ENCODE results near the gene SMPDL3A. TPM values are rescaled to one million over a fixed set of nuclear protein-coding genes. Genes with fewer than 3 reads are reported as not detected.

Gene SMPDL3A
- total and polyA plus RNA-seq, 2 donors (not counting 3 experiments of a cell fraction or from before 2014, with no cell fraction given): 4.1 to 4.2 TPM

DNA sequence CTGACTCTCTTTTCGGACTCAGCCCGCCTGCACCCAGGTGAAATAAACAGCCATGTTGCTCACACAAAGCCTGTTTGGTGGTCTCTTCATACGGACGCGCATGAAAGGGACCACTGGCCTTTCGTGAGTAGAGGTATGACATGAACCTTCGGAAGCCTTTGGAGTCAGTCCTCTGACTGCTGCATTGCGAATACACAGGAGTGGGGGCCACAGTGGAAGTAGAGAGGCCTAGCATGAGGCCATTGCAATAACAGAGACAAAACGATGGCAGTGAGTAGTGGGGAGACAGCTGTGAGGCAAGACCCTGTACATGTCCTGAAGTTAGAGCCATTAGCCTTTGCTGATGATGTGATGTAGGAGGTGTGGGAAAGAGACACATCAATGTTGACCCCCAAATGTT lies 56.4 kb downstream of the SMPDL3A start:
- Histone ChIP-seq H3K4me1 (ENCODE audit: control insufficient read depth, extremely low read depth, insufficient read depth, low read length) (no peaks in the 10 kb centered on the region), H3K79me2 (ENCODE audit: control insufficient read depth, insufficient read depth, low read length) (no peaks in the 10 kb centered on the region), H3K36me3 (ENCODE audit: control insufficient read depth in 2 of 2, extremely low read depth in 1 of 2, insufficient read depth in 2 of 2, low read length in 2 of 2) (no peaks in the 10 kb centered on the region), H3K9me1 (replicated peaks; ENCODE audit: control insufficient read depth, extremely low read depth, insufficient read depth, low read length) (no peaks in the 10 kb centered on the region), H3K9me3 (replicated peaks; ENCODE audit: control insufficient read depth, insufficient read depth, low read length) (no peaks in the 10 kb centered on the region), H3K4me3 (replicated peaks in 1 of 3; ENCODE audit: insufficient read depth in 1 of 3, low read depth in 1 of 3, low read length in 3 of 3) (no peak overlapping the region), H2AFZ (ENCODE audit: low read depth, low read length) (no peak overlapping the region), H3K27me3 (ENCODE audit: control insufficient read depth in 2 of 2, insufficient read depth in 2 of 2, low read length in 2 of 2) (no peaks in the 10 kb centered on the region), H3K4me2 (ENCODE audit: insufficient read depth, low read length) (no peak overlapping the region), H3K9ac (replicated peaks; ENCODE audit: extremely low read depth, insufficient read depth, low read length) (no peak overlapping the region), H4K20me1 (replicated peaks; ENCODE audit: control insufficient read depth, extremely low read depth, insufficient read depth, low read length) (no peaks in the 10 kb centered on the region), H3K27ac (ENCODE audit: insufficient read depth, low read depth, low read length) (no peak overlapping the region)
- DNase-seq (ENCODE audit: low read depth, low spot score) (no peak), FAIRE-seq (no peak)
- TF ChIP-seq EZH2 (IDR thresholded peaks at IDR 0.05; ENCODE audit: borderline replicate concordance, low read depth, low read length, severe bottlenecking) (no peak), MYC (IDR thresholded peaks at IDR 0.05; ENCODE audit: low read depth, low read length) (no peak), POLR2AphosphoS5 (IDR thresholded peaks at IDR 0.05; ENCODE audit: insufficient read depth, low read depth, low read length) (no peak), POLR2A (IDR thresholded peaks at IDR 0.05; ENCODE audit: low read depth, low read length) (no peak), JUN (IDR thresholded peaks at IDR 0.05; ENCODE audit: borderline replicate concordance, insufficient read depth, insufficient read length, low read depth) (no peak)
- TF ChIP-seq, protein P1, sequence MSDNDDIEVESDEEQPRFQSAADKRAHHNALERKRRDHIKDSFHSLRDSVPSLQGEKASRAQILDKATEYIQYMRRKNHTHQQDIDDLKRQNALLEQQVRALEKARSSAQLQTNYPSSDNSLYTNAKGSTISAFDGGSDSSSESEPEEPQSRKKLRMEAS (IDR thresholded peaks at IDR 0.05; ENCODE audit: insufficient read depth, insufficient read length): no peak
- POLR2A ChIA-PET: no interaction called here
- dilution Hi-C loops (cut with MboI; ENCODE audit: extremely low pct_ligation_motif_present, low sequenced_read_pairs) (no loop called here), intact Hi-C loops (cut with micrococcal nuclease) (no loop called here)
- BruUV-seq (replicated peaks): no TSS peak
- CTCF ChIA-PET: no interaction called here

DNA sequence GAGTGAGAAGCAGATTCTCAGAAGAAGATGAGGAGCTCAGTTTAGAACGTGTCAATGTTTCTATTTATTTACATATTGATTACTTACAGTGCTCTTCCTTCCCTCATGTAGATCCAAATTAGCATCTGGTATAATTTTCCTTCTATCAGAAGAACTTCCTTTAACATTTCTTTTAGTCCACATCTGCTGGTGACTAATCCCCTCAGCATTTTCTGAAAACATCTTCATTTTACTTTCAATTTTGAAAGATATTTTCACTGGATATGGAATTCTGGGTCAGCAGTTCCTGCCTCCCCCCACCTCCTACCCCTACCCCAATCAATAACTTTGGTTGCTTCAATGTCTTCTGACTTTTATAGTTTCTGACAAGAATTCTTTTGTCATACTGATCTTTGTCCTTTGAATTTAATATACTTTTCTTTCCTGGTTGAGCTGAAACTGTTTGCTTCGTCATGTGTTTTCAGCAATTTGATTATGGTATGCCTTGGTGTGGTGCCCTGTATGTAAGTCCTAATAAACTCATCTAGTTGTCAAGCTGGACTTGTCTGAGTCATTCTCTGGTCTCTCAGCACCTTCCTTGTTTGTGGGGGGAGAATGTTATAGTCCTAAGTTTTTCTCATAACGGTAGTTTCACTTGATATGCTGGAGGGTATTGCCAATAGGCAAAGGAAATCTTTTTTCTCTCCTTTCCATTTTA lies 57.0 kb downstream of the SMPDL3A start:
- Histone ChIP-seq H3K27me3 (ENCODE audit: control insufficient read depth in 2 of 2, insufficient read depth in 2 of 2, low read length in 2 of 2) (no peaks in the 10 kb centered on the region), H3K4me2 (ENCODE audit: insufficient read depth, low read length) (no peak overlapping the region), H3K36me3 (ENCODE audit: control insufficient read depth in 2 of 2, extremely low read depth in 1 of 2, insufficient read depth in 2 of 2, low read length in 2 of 2) (no peaks in the 10 kb centered on the region), H2AFZ (ENCODE audit: low read depth, low read length) (no peak overlapping the region), H3K4me1 (ENCODE audit: control insufficient read depth, extremely low read depth, insufficient read depth, low read length) (no peaks in the 10 kb centered on the region), H3K9me1 (replicated peaks; ENCODE audit: control insufficient read depth, extremely low read depth, insufficient read depth, low read length) (no peaks in the 10 kb centered on the region), H4K20me1 (replicated peaks; ENCODE audit: control insufficient read depth, extremely low read depth, insufficient read depth, low read length) (no peaks in the 10 kb centered on the region), H3K9me3 (replicated peaks; ENCODE audit: control insufficient read depth, insufficient read depth, low read length) (no peaks in the 10 kb centered on the region), H3K9ac (replicated peaks; ENCODE audit: extremely low read depth, insufficient read depth, low read length) (no peak overlapping the region), H3K79me2 (ENCODE audit: control insufficient read depth, insufficient read depth, low read length) (no peaks in the 10 kb centered on the region), H3K4me3 (replicated peaks in 1 of 3; ENCODE audit: insufficient read depth in 1 of 3, low read depth in 1 of 3, low read length in 3 of 3) (no peak overlapping the region), H3K27ac (ENCODE audit: insufficient read depth, low read depth, low read length) (no peak overlapping the region)
- intact Hi-C loops (cut with micrococcal nuclease): no loop called here
- FAIRE-seq (no peak), DNase-seq (ENCODE audit: low read depth, low spot score) (no peak)
- ChIA-PET POLR2A (no interaction called here), CTCF (no interaction called here)
- dilution Hi-C loops (cut with MboI; ENCODE audit: extremely low pct_ligation_motif_present, low sequenced_read_pairs): no loop called here
- no TSS peak for BruUV-seq (replicated peaks)
- TF ChIP-seq POLR2A (IDR thresholded peaks at IDR 0.05; ENCODE audit: low read depth, low read length) (no peak), EZH2 (IDR thresholded peaks at IDR 0.05; ENCODE audit: borderline replicate concordance, low read depth, low read length, severe bottlenecking) (no peak), POLR2AphosphoS5 (IDR thresholded peaks at IDR 0.05; ENCODE audit: insufficient read depth, low read depth, low read length) (no peak), JUN (IDR thresholded peaks at IDR 0.05; ENCODE audit: borderline replicate concordance, insufficient read depth, insufficient read length, low read depth) (no peak), GATA2 (IDR thresholded peaks at IDR 0.05; ENCODE audit: insufficient read depth, insufficient read length, low read depth, low read length) (no peak), MYC (IDR thresholded peaks at IDR 0.05; ENCODE audit: low read depth, low read length) (no peak), FOS (IDR thresholded peaks at IDR 0.05; ENCODE audit: borderline replicate concordance, insufficient read depth, low read length) (no peak)
- TF ChIP-seq, protein P2, sequence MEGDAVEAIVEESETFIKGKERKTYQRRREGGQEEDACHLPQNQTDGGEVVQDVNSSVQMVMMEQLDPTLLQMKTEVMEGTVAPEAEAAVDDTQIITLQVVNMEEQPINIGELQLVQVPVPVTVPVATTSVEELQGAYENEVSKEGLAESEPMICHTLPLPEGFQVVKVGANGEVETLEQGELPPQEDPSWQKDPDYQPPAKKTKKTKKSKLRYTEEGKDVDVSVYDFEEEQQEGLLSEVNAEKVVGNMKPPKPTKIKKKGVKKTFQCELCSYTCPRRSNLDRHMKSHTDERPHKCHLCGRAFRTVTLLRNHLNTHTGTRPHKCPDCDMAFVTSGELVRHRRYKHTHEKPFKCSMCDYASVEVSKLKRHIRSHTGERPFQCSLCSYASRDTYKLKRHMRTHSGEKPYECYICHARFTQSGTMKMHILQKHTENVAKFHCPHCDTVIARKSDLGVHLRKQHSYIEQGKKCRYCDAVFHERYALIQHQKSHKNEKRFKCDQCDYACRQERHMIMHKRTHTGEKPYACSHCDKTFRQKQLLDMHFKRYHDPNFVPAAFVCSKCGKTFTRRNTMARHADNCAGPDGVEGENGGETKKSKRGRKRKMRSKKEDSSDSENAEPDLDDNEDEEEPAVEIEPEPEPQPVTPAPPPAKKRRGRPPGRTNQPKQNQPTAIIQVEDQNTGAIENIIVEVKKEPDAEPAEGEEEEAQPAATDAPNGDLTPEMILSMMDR (IDR thresholded peaks at IDR 0.05; ENCODE audit: extremely low read depth in 1 of 2, insufficient read depth in 1 of 2, low read depth in 1 of 2, low read length in 2 of 2): no peak
- TF ChIP-seq, protein P1 (IDR thresholded peaks at IDR 0.05; ENCODE audit: insufficient read depth, insufficient read length): no peak

Measured in endothelial cell of umbilical vein (primary cell).